AG10803 (cell line): ENCODE data around the gene XRCC6.
"Not testable (repeated sequence)": the region's sequence is repeated elsewhere in the genome, so short reads cannot be mapped to it uniquely, and the experiment has no call there.

Experiments
- DNase-seq: peaks from one replicate; pipeline ENCODE4 v3.0.0; 2010; ENCODE audit warnings: low read depth
- H3K4me3 ChIP-seq: 2 replicates; pipeline ENCODE4 v1.5.1; 2011; ENCODE audit warnings: mild to moderate bottlenecking, low read length, control low read depth
- CTCF ChIP-seq: conservative IDR thresholded peaks from 2 replicates; pipeline ENCODE4 v1.5.1; 2011; ENCODE audit warnings: mild to moderate bottlenecking, low read length, control low read depth, inconsistent platforms

The XRCC6 gene

GRCh38 chr22:41674846-41675340 lies 53.8 kb downstream of the XRCC6 start:
- H3K4me3 ChIP-seq, result no peak overlapping the region
- no peak for DNase-seq
- no peak for TF ChIP-seq CTCF

- no peak overlapping the region for H3K4me3 ChIP-seq
- TF ChIP-seq CTCF, result no peak
- no peak for DNase-seq
These were observed 55.0 kb downstream of the XRCC6 start for GRCh38 chr22:41676134-41676533.

GRCh38 chr22:41681616-41682015 lies 60.5 kb downstream of the XRCC6 start:
- no peak for TF ChIP-seq CTCF
- DNase-seq, result no peak
- H3K4me3 ChIP-seq, result peak overlapping the region; percentile 83

- peak; percentile 85 for DNase-seq
- H3K4me3 ChIP-seq, result peak overlapping the region; percentile 83
- no peak for TF ChIP-seq CTCF
These were observed 61.1 kb downstream of the XRCC6 start for GRCh38 chr22:41682033-41682807.

GRCh38 chr22:41683052-41683451 lies 62.0 kb downstream of the XRCC6 start:
- no peak overlapping the region; the same call in 1 of the 2 replicates for H3K4me3 ChIP-seq
- no peak for TF ChIP-seq CTCF

GRCh38 chr22:41683616-41684015 lies 62.5 kb downstream of the XRCC6 start:
- no peak for TF ChIP-seq CTCF
- no peak overlapping the region for H3K4me3 ChIP-seq
- peak; percentile 23 for DNase-seq

More at GRCh38 chr22:41683052-41683451, 62.0 kb downstream of the XRCC6 start:
- no peak for DNase-seq

GRCh38 chr22:41684194-41684593 lies 63.1 kb downstream of the XRCC6 start:
- no peak for DNase-seq
- no peak for TF ChIP-seq CTCF

GRCh38 chr22:41686890-41687289 lies 65.8 kb downstream of the XRCC6 start:
- not testable (repeated sequence) for H3K4me3 ChIP-seq, DNase-seq

More at GRCh38 chr22:41684194-41684593, 63.1 kb downstream of the XRCC6 start:
- no peak overlapping the region for H3K4me3 ChIP-seq
